H1 (cell line): ENCODE results near the gene NNMT. TPM values are rescaled to one million over a fixed set of nuclear protein-coding genes. Genes with fewer than 3 reads are reported as not detected.

ENCODE experiments used
- CTCF ChIA-PET: fragments of 300-600 bp; sonication (Branson Sonifier 250); formaldehyde crosslinking; loops from one replicate; lab custom pipeline; 2021; ENCODE audit not compliant: partially characterized antibody; lab: Charles Lee
- POLR2A ChIA-PET: fragments of 300-600 bp; sonication (Branson Sonifier 250); formaldehyde crosslinking; loops from one replicate; lab custom pipeline; 2021; ENCODE audit warnings: inconsistent platforms; ENCODE audit not compliant: partially characterized antibody; lab: Charles Lee
- DNase-seq, 2 experiments: peaks; one replicate each; pipeline versions ENCODE4 v3.0.0 to v3.0.0-alpha.2; 2010 to 2022; ENCODE audit warnings: low spot score in 2 of 2, low read depth in 1 of 2, mixed read lengths in 1 of 2
- FAIRE-seq: peaks from 2 replicates; lab custom pipeline; 2011; peaks lifted over from hg19 to GRCh38; lab: Jason Lieb, UNC
- H2AFZ ChIP-seq: 2 replicates; pipeline ENCODE4 v1.8.1; 2012; ENCODE audit warnings: low read length, inconsistent platforms
- H2AK5ac ChIP-seq: 2 replicates; pipeline ENCODE4 v1.6.1; 2013; ENCODE audit warnings: low read depth, low read length
- H2BK120ac ChIP-seq: replicated peaks from 2 replicates; pipeline ENCODE3; 2013; ENCODE audit warnings: low read depth, low read length, inconsistent platforms
- H2BK12ac ChIP-seq: 2 replicates; pipeline ENCODE4 v1.6.1; 2013; ENCODE audit warnings: low read depth, low read length
- H2BK15ac ChIP-seq: 2 replicates; pipeline ENCODE4 v1.6.1; 2013; ENCODE audit warnings: low read length
- H2BK20ac ChIP-seq: 2 replicates; pipeline ENCODE4 v1.6.1; 2013; ENCODE audit warnings: low read length
- H2BK5ac ChIP-seq: 2 replicates; pipeline ENCODE4 v1.6.1; 2013; ENCODE audit warnings: low read depth, low read length
- H3K14ac ChIP-seq: 2 replicates; pipeline ENCODE4 v1.6.1; 2013; ENCODE audit warnings: inconsistent platforms; ENCODE audit not compliant: insufficient read length
- H3K18ac ChIP-seq: 2 replicates; pipeline ENCODE4 v1.6.1; 2013; ENCODE audit warnings: low read length; ENCODE audit errors: extremely low read depth
- H3K23ac ChIP-seq: 2 replicates; pipeline ENCODE4 v1.6.1; 2013; ENCODE audit warnings: inconsistent platforms; ENCODE audit not compliant: insufficient read length
- H3K23me2 ChIP-seq: 2 replicates; pipeline ENCODE4 v1.6.1; 2013; ENCODE audit warnings: low read depth, low read length
- H3K27ac ChIP-seq: 2 replicates; pipeline ENCODE4 v1.6.1; 2011; ENCODE audit warnings: low read depth, low read length, inconsistent platforms
- H3K27me3 ChIP-seq, 4 experiments: replicated peaks in 1 of 4; 1 replicate in 1 of 4; 2 replicates in 3 of 4; pipeline versions ENCODE4 v1.6.1 to v1.8.1; 2011 to 2013; ENCODE audit warnings: low read length in 3 of 4, mild to moderate bottlenecking in 3 of 4, inconsistent platforms in 2 of 4, mixed read lengths in 2 of 4, moderate library complexity in 1 of 4; ENCODE audit not compliant: control insufficient read depth in 3 of 4, insufficient read depth in 3 of 4; ENCODE audit errors: extremely low read depth in 1 of 4
- H3K36me3 ChIP-seq, 4 experiments: 2 replicates each; pipeline versions ENCODE4 v1.6.1 to v1.8.1; 2011 to 2013; ENCODE audit warnings: mild to moderate bottlenecking in 4 of 4, low read length in 3 of 4, moderate library complexity in 2 of 4, control low read depth in 1 of 4, inconsistent platforms in 1 of 4; ENCODE audit not compliant: insufficient read depth in 4 of 4, control insufficient read depth in 2 of 4
- H3K4ac ChIP-seq: replicated peaks from 2 replicates; pipeline ENCODE3; 2013; ENCODE audit warnings: low read length, low read depth, mixed read lengths, inconsistent platforms; ENCODE audit not compliant: insufficient read length
- H3K4me1 ChIP-seq, 4 experiments: replicated peaks in 1 of 4; 1 replicate in 1 of 4; 2 replicates in 3 of 4; pipeline versions ENCODE4 v1.6.1 to v1.8.1; 2011 to 2013; ENCODE audit warnings: low read length in 3 of 4, inconsistent platforms in 2 of 4, mixed read lengths in 1 of 4; ENCODE audit not compliant: insufficient read depth in 4 of 4, control insufficient read depth in 3 of 4
- H3K4me2 ChIP-seq, 2 experiments: 2 replicates each; pipeline versions ENCODE4 v1.6.1 to v1.8.1; 2011 to 2013; ENCODE audit warnings: low read depth in 2 of 2, low read length in 2 of 2, control low read depth in 1 of 2, inconsistent platforms in 1 of 2, mild to moderate bottlenecking in 1 of 2; ENCODE audit not compliant: insufficient read depth in 1 of 2
- H3K4me3 ChIP-seq, 4 experiments: fragments of 200-600, 300-600 bp in 1 of 4; sonication (generic), shearing (Covaris generic), sonication (Bioruptor Twin) in 1 of 4; 2 replicates each; pipeline versions ENCODE4 v1.5.1 to v1.8.1; 2011 to 2016; ENCODE audit warnings: low read length in 4 of 4, low read depth in 3 of 4, control low read depth in 2 of 4, inconsistent platforms in 2 of 4, mild to moderate bottlenecking in 2 of 4, mixed read lengths in 1 of 4, moderate library complexity in 1 of 4; ENCODE audit not compliant: insufficient read depth in 2 of 4; ENCODE audit errors: extremely low read depth in 1 of 4
- H3K56ac ChIP-seq: replicated peaks from 2 replicates; pipeline ENCODE3; 2013; ENCODE audit warnings: low read depth, mild to moderate bottlenecking, mixed read lengths, low read length, inconsistent platforms; ENCODE audit not compliant: insufficient read length
- H3K79me1 ChIP-seq: 2 replicates; pipeline ENCODE4 v1.6.1; 2013; ENCODE audit warnings: low read depth, low read length, control low read depth
- H3K79me2 ChIP-seq, 2 experiments: 2 replicates each; pipeline versions ENCODE4 v1.6.1 to v1.8.1; 2012 to 2013; ENCODE audit warnings: low read length in 2 of 2, mild to moderate bottlenecking in 2 of 2, inconsistent platforms in 1 of 2; ENCODE audit not compliant: insufficient read depth in 2 of 2, control insufficient read depth in 1 of 2
- H3K9ac ChIP-seq, 4 experiments: replicated peaks in 1 of 4; 1 replicate in 1 of 4; 2 replicates in 3 of 4; pipeline versions ENCODE4 v1.6.1 to v1.8.1; 2011 to 2013; ENCODE audit warnings: low read depth in 3 of 4, low read length in 3 of 4, control low read depth in 2 of 4, mild to moderate bottlenecking in 2 of 4, moderate library complexity in 2 of 4, inconsistent platforms in 1 of 4; ENCODE audit errors: extremely low read depth in 1 of 4
- H3K9me3 ChIP-seq, 2 experiments: 2 replicates each; pipeline versions ENCODE4 v1.6.1 to v1.8.1; 2012 to 2013; ENCODE audit warnings: mild to moderate bottlenecking in 2 of 2, moderate library complexity in 2 of 2, control low read depth in 1 of 2, inconsistent platforms in 1 of 2, low read depth in 1 of 2, low read length in 1 of 2, mixed read lengths in 1 of 2; ENCODE audit not compliant: insufficient read depth in 2 of 2
- H4K20me1 ChIP-seq, 2 experiments: replicated peaks in 1 of 2; 2 replicates each; pipeline versions ENCODE3 to v1.8.1; 2011 to 2013; ENCODE audit warnings: inconsistent platforms in 2 of 2, low read length in 2 of 2, mild to moderate bottlenecking in 1 of 2; ENCODE audit not compliant: insufficient read depth in 2 of 2, control insufficient read depth in 1 of 2
- H4K5ac ChIP-seq: 2 replicates; pipeline ENCODE4 v1.6.1; 2013; ENCODE audit warnings: low read length, low read depth, mixed read lengths, inconsistent platforms; ENCODE audit not compliant: insufficient read length
- H4K8ac ChIP-seq: 2 replicates; pipeline ENCODE4 v1.8.0; 2013; ENCODE audit warnings: mild to moderate bottlenecking, moderate library complexity, low read length, inconsistent platforms; ENCODE audit not compliant: insufficient read depth; ENCODE audit errors: extremely low read depth
- H4K91ac ChIP-seq: replicated peaks from 2 replicates; pipeline ENCODE3; 2013; ENCODE audit warnings: low read length, mixed read lengths, inconsistent platforms; ENCODE audit not compliant: insufficient read length
- CREB1 ChIP-seq: IDR thresholded peaks from 2 replicates; pipeline ENCODE4 v1.6.1; 2012; ENCODE audit warnings: inconsistent platforms
- E2F6 ChIP-seq: IDR thresholded peaks from 2 replicates; pipeline ENCODE4 v1.6.1; 2012; ENCODE audit warnings: inconsistent platforms
- EGR1 ChIP-seq: IDR thresholded peaks from 2 replicates; pipeline ENCODE4 v1.6.1; 2011; ENCODE audit warnings: low read depth, low read length, borderline replicate concordance
- GABPA ChIP-seq: IDR thresholded peaks from 2 replicates; pipeline ENCODE4 v1.6.1; 2011; ENCODE audit warnings: mild to moderate bottlenecking, low read length, moderate library complexity, borderline replicate concordance; ENCODE audit not compliant: insufficient read depth
- HDAC6 ChIP-seq: IDR thresholded peaks from one replicate; pipeline ENCODE4 v1.7.1; 2012; ENCODE audit warnings: low read depth, mild to moderate bottlenecking, inconsistent platforms, low read length, moderate library complexity
- NANOG ChIP-seq: IDR thresholded peaks from 2 replicates; pipeline ENCODE4 v1.6.1; 2011; ENCODE audit warnings: low read length, low read depth, mild to moderate bottlenecking, inconsistent platforms; ENCODE audit not compliant: insufficient read depth, poor library complexity, severe bottlenecking
- POLR2A ChIP-seq, 2 experiments: IDR thresholded peaks; 1 replicate in 1 of 2; 2 replicates in 1 of 2; pipeline ENCODE4 v1.6.1; 2011; ENCODE audit warnings: low read depth in 2 of 2, low read length in 2 of 2, mild to moderate bottlenecking in 2 of 2; ENCODE audit errors: control extremely low read depth in 1 of 2
- POLR2AphosphoS5 ChIP-seq: IDR thresholded peaks from 2 replicates; pipeline ENCODE4 v1.6.1; 2011; ENCODE audit warnings: low read depth, low read length
- RNF2 ChIP-seq: fragments of 200-900, 300-1000 bp; sonication (generic); IDR thresholded peaks from 2 replicates; pipeline ENCODE4 v1.7.1; 2016; ENCODE audit warnings: borderline replicate concordance, low read depth, mild to moderate bottlenecking, antibody characterized with exemption, low read length; ENCODE audit not compliant: poor library complexity, severe bottlenecking; ENCODE audit errors: missing control alignments
- TAF1 ChIP-seq: IDR thresholded peaks from 2 replicates; pipeline ENCODE4 v1.6.1; 2011; ENCODE audit warnings: mild to moderate bottlenecking, low read depth, low read length
- WGBS, 2 experiments: shearing (Covaris generic) in 1 of 2; methylation state at CpG; one replicate each; pipeline versions ENCODE4 v1.1.6 to v1.1.7; 2013 to 2015; ENCODE audit warnings: low lambda C conversion rate in 2 of 2, mixed read lengths in 2 of 2, inconsistent platforms in 1 of 2, low coverage in 1 of 2, missing lambda C conversion rate in 1 of 2; ENCODE audit not compliant: insufficient replicate concordance in 2 of 2, insufficient coverage in 1 of 2, insufficient read length in 1 of 2; ENCODE audit errors: extremely low coverage in 1 of 2, missing lambda C conversion rate in 1 of 2; 5-methylcytosine and 5-hydroxymethylcytosine counted together
- long read RNA-seq, 2 experiments: library from RNA in 1 of 2; library from capped mRNA in 1 of 2; stranded (forward); transcript quantifications; one replicate each; pipeline ENCODE4 v2.0.0, GENCODE V29; 2021; ENCODE audit warnings: inconsistent platforms in 1 of 2
- polyA minus RNA-seq, 3 experiments: library from RNA; depleted of rRNA, polyadenylated mRNA; stranded (reverse); fragments of >200 nt; gene quantifications; 1 replicate in 2 of 3; 2 replicates in 1 of 3; pipeline ENCODE4 v1.2.3, GENCODE V29; 2011
- polyA plus RNA-seq, 7 experiments: library from polyadenylated mRNA; depleted of rRNA in 3 of 7; stranded (reverse) in 5 of 7; unstranded in 2 of 7; fragments of >200 nt in 5 of 7; fragments of 200-250 nt in 2 of 7; gene quantifications; 1 replicate in 5 of 7; 2 replicates in 1 of 7; 4 replicates in 1 of 7; pipeline versions ENCODE4 v1.2.1 to v1.2.3, GENCODE V29; 2011 to 2013; ENCODE audit warnings: missing spikeins in 2 of 7, mixed read lengths in 2 of 7
- total RNA-seq: library from RNA; stranded (reverse); fragmentation: NEBNext Ultra II Directional; extraction: Animal tissue kit (Norgen Biotek cat#: 25700); gene quantifications from 2 replicates; pipeline ENCODE4 v1.2.1, GENCODE V29; 2021

Gene NNMT
- not detected in 2 replicates for total RNA-seq
- 0.38 TPM in 1 of 2 replicates, not detected in the other for polyA plus RNA-seq (2011; rRNA removed)
- polyA plus RNA-seq (2011; cell fraction: cytosol; rRNA removed), result not detected
- polyA plus RNA-seq (2011; cell fraction: nucleus; rRNA removed), result not detected
- polyA plus RNA-seq (2012, experiment 1 of 2), result not detected in 4 replicates
- 0.67 TPM for polyA plus RNA-seq (2012, experiment 2 of 2)
- 0.04 TPM for polyA plus RNA-seq (2013, experiment 1 of 2)
- polyA plus RNA-seq (2013, experiment 2 of 2), result not detected
- not detected in 2 replicates for polyA minus RNA-seq (2011; rRNA and poly(A)+ RNA removed)
- polyA minus RNA-seq (2011; cell fraction: cytosol; rRNA and poly(A)+ RNA removed), result not detected
- polyA minus RNA-seq (2011; cell fraction: nucleus; rRNA and poly(A)+ RNA removed), result 3.0 TPM
- long read RNA-seq, experiment 1, result 0 reads
- long read RNA-seq, experiment 2, result 0 reads

GRCh38 chr11:114295676-114296604, at the start of gene NNMT:
Gene NNMT, plus strand, starts transcription at chr11:114296399. Its CDS starts 158 bp downstream, at chr11:114296557.
- H3K23me2 ChIP-seq, result no peaks in the 10 kb centered on the region
- TF ChIP-seq NANOG (no peak), EGR1 (no peak), HDAC6 (no peak), TAF1 (no peak), GABPA (no peak), RNF2 (no peak), CREB1 (no peak), E2F6 (no peak), POLR2AphosphoS5 (no peak), POLR2A (IDR thresholded peaks at IDR 0.05; ENCODE audit: control extremely low read depth in 1 of 2, low read depth in 2 of 2, low read length in 2 of 2) (no peak)

More at GRCh38 chr11:114295676-114296604, at the start of gene NNMT:
- CTCF ChIA-PET, result interaction anchor here (0.8 to 1.3 kb wide), 4 partner anchors 15 to 45 kb away, joined by 3 to 4 read pairs (median 4); no protein-coding TSS in a partner anchor
- H4K20me1 ChIP-seq, result no peaks in the 10 kb centered on the region
- no peak within 1 kb of the TSS for H3K4me3 ChIP-seq
- H3K56ac ChIP-seq, result no peak within 1 kb of the TSS
- no peak within 1 kb of the TSS for H3K18ac ChIP-seq
- no peak within 1 kb of the TSS for H3K9ac ChIP-seq
- H2BK20ac ChIP-seq, result no peak within 1 kb of the TSS
- H4K8ac ChIP-seq, result no peak within 1 kb of the TSS; the same call in 1 of the 2 replicates
- no peak for FAIRE-seq
- no peaks in the 10 kb centered on the region for H3K36me3 ChIP-seq
- H3K4me1 ChIP-seq, result no peaks in the 10 kb centered on the region
- WGBS, 2 experiments, result 84 to 100% methylated on average over 1 to 11 of the region's 11 CpGs
- H3K4me2 ChIP-seq, result no peak within 1 kb of the TSS
- no peak within 1 kb of the TSS for H2BK12ac ChIP-seq
- no peak within 1 kb of the TSS for H4K91ac ChIP-seq
- H3K27me3 ChIP-seq, result no peaks in the 10 kb centered on the region
- H2BK15ac ChIP-seq, result no peak within 1 kb of the TSS
- H3K27ac ChIP-seq, result no peak within 1 kb of the TSS
- H2AFZ ChIP-seq, result no peak within 1 kb of the TSS
- H2AK5ac ChIP-seq, result no peak within 1 kb of the TSS
- H3K14ac ChIP-seq, result no peak within 1 kb of the TSS
- H3K4ac ChIP-seq, result no peak within 1 kb of the TSS
- H3K79me2 ChIP-seq, result no peaks in the 10 kb centered on the region
- H3K23ac ChIP-seq, result no peak within 1 kb of the TSS
- H4K5ac ChIP-seq, result no peak within 1 kb of the TSS
- POLR2A ChIA-PET, result no interaction called here
- no peak for DNase-seq
- no peak within 1 kb of the TSS for H2BK120ac ChIP-seq
- no peak within 1 kb of the TSS for H2BK5ac ChIP-seq
- no peaks in the 10 kb centered on the region for H3K9me3 ChIP-seq
- H3K79me1 ChIP-seq, result no peaks in the 10 kb centered on the region
